OCI-LY7 (cell line): ENCODE measurements around the gene TRPM2. TPM values are rescaled to one million over a fixed set of nuclear protein-coding genes. Genes with fewer than 3 reads are reported as not detected.
"Not testable (repeated sequence)": the region's sequence is repeated elsewhere in the genome, so short reads cannot be mapped to it uniquely, and the experiment has no call there.

Experiments used
- BruUV-seq: library from RNA; stranded (reverse); fragments of 400-500 nt; replicated peaks from 2 replicates; lab custom pipeline; 2021; lab: Mats Ljungman, UMichigan
- CTCF ChIA-PET: fragments of 300-600 bp; sonication (Branson Sonifier 250); formaldehyde crosslinking; loops from one replicate; lab custom pipeline; 2022; ENCODE audit warnings: antibody characterized with exemption; ENCODE audit not compliant: unreplicated experiment; lab: Charles Lee
- POLR2A ChIA-PET: fragments of 300-600 bp; sonication (Branson Sonifier 250); formaldehyde crosslinking; loops from one replicate; lab custom pipeline; 2022; ENCODE audit warnings: antibody characterized with exemption; lab: Charles Lee
- DNase-seq: peaks from one replicate; pipeline ENCODE4 v3.0.0-alpha.2; 2015; ENCODE audit warnings: low spot score
- H2AFZ ChIP-seq: fragments of 200-600 bp; sonication (generic), shearing (Covaris generic); 2 replicates; pipeline ENCODE4 v1.6.1; 2014; ENCODE audit warnings: mild to moderate bottlenecking, antibody characterized with exemption, low read length, moderate library complexity
- H3K27ac ChIP-seq: fragments of 200-600 bp; sonication (generic); 2 replicates; pipeline ENCODE4 v1.5.1; 2014; ENCODE audit warnings: mixed run types, low read depth, mild to moderate bottlenecking, moderate library complexity, low read length, inconsistent platforms; ENCODE audit not compliant: poor library complexity, severe bottlenecking
- H3K36me3 ChIP-seq: fragments of 200-600 bp; sonication (generic); 2 replicates; pipeline ENCODE4 v1.6.1; 2014; ENCODE audit warnings: mild to moderate bottlenecking, antibody characterized with exemption, low read length, moderate library complexity, mixed read lengths; ENCODE audit not compliant: insufficient read depth
- H3K4me1 ChIP-seq: fragments of 200-600 bp; sonication (generic); 2 replicates; pipeline ENCODE4 v1.5.1; 2014; ENCODE audit warnings: mild to moderate bottlenecking, low read length; ENCODE audit not compliant: insufficient read depth, poor library complexity, severe bottlenecking
- H3K4me2 ChIP-seq: fragments of 200-600 bp; sonication (generic); 2 replicates; pipeline ENCODE4 v1.6.1; 2014; ENCODE audit warnings: mild to moderate bottlenecking, low read length
- H3K4me3 ChIP-seq: fragments of 200-600 bp; sonication (generic); 2 replicates; pipeline ENCODE4 v1.5.1; 2014; ENCODE audit warnings: mild to moderate bottlenecking, low read depth, low read length; ENCODE audit not compliant: poor library complexity, severe bottlenecking
- H3K79me2 ChIP-seq: fragments of 200-600 bp; sonication (generic); 2 replicates; pipeline ENCODE4 v1.6.1; 2016; ENCODE audit warnings: low read depth, mild to moderate bottlenecking, low read length, moderate library complexity, mixed read lengths; ENCODE audit not compliant: insufficient read depth
- H3K9me2 ChIP-seq: fragments of 200-600 bp; sonication (generic); 2 replicates; pipeline ENCODE4 v1.6.1; 2016; ENCODE audit warnings: mild to moderate bottlenecking, low read length, mixed read lengths; ENCODE audit not compliant: insufficient read depth
- H3K9me3 ChIP-seq: fragments of 200-600 bp; sonication (generic); 2 replicates; pipeline ENCODE4 v1.6.1; 2014; ENCODE audit warnings: mild to moderate bottlenecking, mixed run types, low read length, mixed read lengths
- H4K20me1 ChIP-seq: fragments of 200-600 bp; sonication (generic); 2 replicates; pipeline ENCODE4 v1.6.1; 2014; ENCODE audit warnings: mild to moderate bottlenecking, antibody characterized with exemption, low read length, moderate library complexity, mixed read lengths; ENCODE audit not compliant: insufficient read depth
- EZH2phosphoT487 ChIP-seq: fragments of 200-600 bp; sonication (generic); IDR thresholded peaks from 2 replicates; pipeline ENCODE4 v1.6.1; 2018; ENCODE audit warnings: low read depth, borderline replicate concordance, mild to moderate bottlenecking, mixed run types, antibody characterized with exemption, low read length, moderate library complexity, mixed read lengths
- intact Hi-C: fragments of 100-400 bp; cut with micrococcal nuclease; formaldehyde crosslinking; loops from one replicate; pipeline ENCODE4 v1.10.0; 2022; ENCODE audit not compliant: unreplicated experiment
- total RNA-seq, 2 experiments: library from RNA; depleted of rRNA in 1 of 2; stranded (reverse); fragments of >200 nt in 1 of 2; shearing (Covaris generic) in 1 of 2; gene quantifications; 2 replicates each; pipeline ENCODE4 v1.2.3, GENCODE V29; 2014 to 2022
- TF ChIP-seq, protein P1 (sequence below): fragments of 200-600 bp; sonication (generic); conservative IDR thresholded peaks from 2 replicates; pipeline ENCODE4 v1.5.1; 2014; ENCODE audit warnings: mild to moderate bottlenecking, antibody characterized with exemption, low read length, moderate library complexity, mixed read lengths

Gene TRPM2
- total RNA-seq, 2 experiments from 2014 or later: 1.8 to 7.1 TPM

GRCh38 chr21:44357064-44357837 lies 3.8 kb downstream of the TRPM2 start:
- Histone ChIP-seq H3K4me3 (no peak overlapping the region), H3K9me3 (no peaks in the 10 kb centered on the region), H2AFZ (no peak overlapping the region), H3K27ac (no peak overlapping the region), H3K4me2 (no peak overlapping the region), H3K36me3 (no peaks in the 10 kb centered on the region), H3K79me2 (no peaks in the 10 kb centered on the region), H3K9me2 (no peaks in the 10 kb centered on the region), H3K4me1 (peaks cover 39% of the 10 kb centered on the region), H4K20me1 (no peaks in the 10 kb centered on the region)
- ChIA-PET POLR2A (no interaction called here), CTCF (no interaction called here)
- TF ChIP-seq EZH2phosphoT487: no peak
- TF ChIP-seq, protein P1, sequence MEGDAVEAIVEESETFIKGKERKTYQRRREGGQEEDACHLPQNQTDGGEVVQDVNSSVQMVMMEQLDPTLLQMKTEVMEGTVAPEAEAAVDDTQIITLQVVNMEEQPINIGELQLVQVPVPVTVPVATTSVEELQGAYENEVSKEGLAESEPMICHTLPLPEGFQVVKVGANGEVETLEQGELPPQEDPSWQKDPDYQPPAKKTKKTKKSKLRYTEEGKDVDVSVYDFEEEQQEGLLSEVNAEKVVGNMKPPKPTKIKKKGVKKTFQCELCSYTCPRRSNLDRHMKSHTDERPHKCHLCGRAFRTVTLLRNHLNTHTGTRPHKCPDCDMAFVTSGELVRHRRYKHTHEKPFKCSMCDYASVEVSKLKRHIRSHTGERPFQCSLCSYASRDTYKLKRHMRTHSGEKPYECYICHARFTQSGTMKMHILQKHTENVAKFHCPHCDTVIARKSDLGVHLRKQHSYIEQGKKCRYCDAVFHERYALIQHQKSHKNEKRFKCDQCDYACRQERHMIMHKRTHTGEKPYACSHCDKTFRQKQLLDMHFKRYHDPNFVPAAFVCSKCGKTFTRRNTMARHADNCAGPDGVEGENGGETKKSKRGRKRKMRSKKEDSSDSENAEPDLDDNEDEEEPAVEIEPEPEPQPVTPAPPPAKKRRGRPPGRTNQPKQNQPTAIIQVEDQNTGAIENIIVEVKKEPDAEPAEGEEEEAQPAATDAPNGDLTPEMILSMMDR: no peak
- intact Hi-C loops: no loop called here
- BruUV-seq: no TSS peak
- DNase-seq: no peak

DNA sequence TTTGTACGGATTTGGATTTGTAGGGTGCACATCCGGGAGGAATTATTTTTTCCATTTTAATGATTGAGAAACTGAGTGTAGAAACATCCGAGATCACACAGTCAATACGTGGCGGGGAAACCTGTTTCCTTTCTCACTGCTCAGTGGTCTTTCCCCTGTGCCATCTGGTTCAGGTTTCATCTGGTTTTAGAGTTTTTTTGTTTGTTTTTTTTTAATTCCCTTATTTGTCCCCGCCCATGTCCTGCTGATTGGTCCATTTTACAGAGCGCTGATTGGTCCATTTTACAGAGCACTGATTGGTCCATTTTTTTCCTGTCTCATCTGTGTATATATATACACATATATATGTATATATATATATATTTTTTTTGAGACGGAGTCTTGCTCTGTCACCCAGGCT lies 6.0 kb downstream of the TRPM2 start:
- no peaks in the 10 kb centered on the region for H4K20me1 ChIP-seq
- intact Hi-C loops: no loop called here
- H3K36me3 ChIP-seq: no peaks in the 10 kb centered on the region
- no TSS peak for BruUV-seq
- H2AFZ ChIP-seq: no peak overlapping the region
- no peaks in the 10 kb centered on the region for H3K79me2 ChIP-seq
- DNase-seq: no peak
- H3K9me2 ChIP-seq: no peaks in the 10 kb centered on the region
- H3K4me2 ChIP-seq: no peak overlapping the region
- H3K27ac ChIP-seq: no peak overlapping the region
- no peak overlapping the region for H3K4me3 ChIP-seq
- ChIA-PET CTCF (no interaction called here), POLR2A (no interaction called here)
- H3K9me3 ChIP-seq: 0 out of 2 replicates have a peak, but pooled peaks cover 7% of the 10 kb centered on the region
- TF ChIP-seq, protein P1: no peak
- no peak for TF ChIP-seq EZH2phosphoT487
- H3K4me1 ChIP-seq: peaks cover 20% of the 10 kb centered on the region

GRCh38 chr21:44360159-44360558 lies 6.7 kb downstream of the TRPM2 start:
- no peak overlapping the region for H3K4me2 ChIP-seq
- CTCF ChIA-PET: no interaction called here
- H3K79me2 ChIP-seq: no peaks in the 10 kb centered on the region
- 0 out of 2 replicates have a peak, but pooled peaks cover 7% of the 10 kb centered on the region for H3K9me3 ChIP-seq
- TF ChIP-seq, protein P1: peak; percentile 44; the same call in 1 of the 2 replicates
- no peak for TF ChIP-seq EZH2phosphoT487
- H2AFZ ChIP-seq: no peak overlapping the region
- no peak overlapping the region for H3K4me3 ChIP-seq
- POLR2A ChIA-PET: no interaction called here
- H3K27ac ChIP-seq: no peak overlapping the region
- peaks cover 12% of the 10 kb centered on the region for H3K4me1 ChIP-seq
- intact Hi-C loops: no loop called here
- H4K20me1 ChIP-seq: no peaks in the 10 kb centered on the region
- no TSS peak for BruUV-seq
- no peak for DNase-seq
- no peaks in the 10 kb centered on the region for H3K36me3 ChIP-seq
- H3K9me2 ChIP-seq: no peaks in the 10 kb centered on the region

DNA sequence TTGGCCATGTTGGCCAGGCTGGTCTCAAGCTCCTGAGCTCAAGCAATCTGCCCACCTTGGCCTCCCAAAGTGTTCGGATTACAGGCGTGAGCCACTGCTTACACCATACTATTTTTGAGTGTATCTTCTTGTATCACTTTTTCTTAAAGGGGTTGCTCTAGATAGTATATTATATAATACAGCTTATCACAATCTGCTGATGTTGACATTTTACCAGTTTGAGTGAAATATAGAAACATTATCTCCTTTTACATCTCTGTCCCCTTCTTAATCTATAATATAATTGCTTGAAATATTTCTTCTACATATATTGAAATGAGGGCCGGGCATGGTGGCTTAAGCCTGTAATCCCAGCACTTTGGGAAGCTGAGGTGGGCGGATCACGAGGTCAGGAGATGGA lies 8.5 kb downstream of the TRPM2 start:
- H3K4me2 ChIP-seq, intact Hi-C loops, H2AFZ ChIP-seq, H3K9me3 ChIP-seq, H4K20me1 ChIP-seq, H3K4me3 ChIP-seq, H3K4me1 ChIP-seq, H3K79me2 ChIP-seq, H3K9me2 ChIP-seq, H3K27ac ChIP-seq, H3K36me3 ChIP-seq, DNase-seq, BruUV-seq: not testable (repeated sequence)
- ChIA-PET CTCF (interaction anchor here (0.6 kb wide), 1 partner anchor 18 kb away, joined by 3 read pairs; no protein-coding TSS in a partner anchor), POLR2A (interaction anchor here (0.7 kb wide), 1 partner anchor 8 kb away, joined by 7 read pairs; the partner anchor contains the start of gene TRPM2)
